Neuronal stem cell (in vitro differentiated cells): Measurements from ENCODE around the gene KRT75.

Source experiments
- DNase-seq: peaks from one replicate; pipeline ENCODE4 v3.0.0-alpha.2; 2013; ENCODE audit warnings: low spot score
- H2AFZ ChIP-seq: one replicate; pipeline ENCODE4 v1.6.1; 2013; ENCODE audit warnings: mild to moderate bottlenecking, low read length, inconsistent platforms
- H2AK5ac ChIP-seq: 2 replicates; pipeline ENCODE4 v1.6.1; 2013; ENCODE audit warnings: low read depth, mild to moderate bottlenecking, inconsistent platforms, low read length, moderate library complexity, mixed read lengths
- H2BK120ac ChIP-seq: 2 replicates; pipeline ENCODE4 v1.6.1; 2013; ENCODE audit warnings: low read depth, mild to moderate bottlenecking, inconsistent platforms, low read length, moderate library complexity, mixed read lengths
- H2BK12ac ChIP-seq: one replicate; pipeline ENCODE4 v1.6.1; 2013; ENCODE audit warnings: low read length, inconsistent platforms
- H2BK15ac ChIP-seq: 2 replicates; pipeline ENCODE4 v1.6.1; 2013; ENCODE audit warnings: mild to moderate bottlenecking, low read length, inconsistent platforms, mixed read lengths
- H2BK5ac ChIP-seq: one replicate; pipeline ENCODE4 v1.6.1; 2013; ENCODE audit warnings: inconsistent platforms, mild to moderate bottlenecking, low read length, moderate library complexity
- H3K14ac ChIP-seq: one replicate; pipeline ENCODE4 v1.6.1; 2013; ENCODE audit warnings: low read length, inconsistent platforms
- H3K18ac ChIP-seq: 2 replicates; pipeline ENCODE4 v1.6.1; 2013; ENCODE audit warnings: low read length, inconsistent platforms
- H3K23ac ChIP-seq: 2 replicates; pipeline ENCODE4 v1.6.1; 2013; ENCODE audit warnings: low read depth, mild to moderate bottlenecking, mixed read lengths, low read length, inconsistent platforms; ENCODE audit not compliant: poor library complexity
- H3K27ac ChIP-seq: replicated peaks from 3 replicates; pipeline ENCODE4 v1.5.1; 2013; ENCODE audit warnings: low read length, inconsistent platforms
- H3K27me3 ChIP-seq, 3 experiments: 2 replicates each; pipeline ENCODE4 v1.6.1; 2013; ENCODE audit warnings: low read length in 3 of 3, mild to moderate bottlenecking in 2 of 3, inconsistent platforms in 1 of 3, low read depth in 1 of 3, mixed read lengths in 1 of 3, moderate library complexity in 1 of 3; ENCODE audit not compliant: control insufficient read depth in 3 of 3, insufficient read depth in 3 of 3
- H3K36me3 ChIP-seq, 2 donors: replicated peaks in 1 of 2; 2 replicates each; pipeline ENCODE4 v1.6.1; 2013; ENCODE audit warnings: low read length in 2 of 2; ENCODE audit not compliant: control insufficient read depth in 2 of 2, insufficient read depth in 2 of 2
- H3K4ac ChIP-seq: 2 replicates; pipeline ENCODE4 v1.6.1; 2013; ENCODE audit warnings: inconsistent platforms, mild to moderate bottlenecking, low read length, moderate library complexity
- H3K4me1 ChIP-seq, 2 donors: 1 replicate in 1 of 2; 2 replicates in 1 of 2; pipeline ENCODE4 v1.6.1; 2013; ENCODE audit warnings: low read length in 2 of 2, low read depth in 1 of 2; ENCODE audit not compliant: control insufficient read depth in 2 of 2, insufficient read depth in 1 of 2
- H3K4me2 ChIP-seq: one replicate; pipeline ENCODE4 v1.6.1; 2013; ENCODE audit warnings: mild to moderate bottlenecking, low read length, inconsistent platforms; ENCODE audit not compliant: insufficient read depth, poor library complexity, severe bottlenecking
- H3K4me3 ChIP-seq, 2 donors: 2 replicates each; pipeline ENCODE4 v1.5.1; 2013; ENCODE audit warnings: low read length in 2 of 2, mild to moderate bottlenecking in 2 of 2, inconsistent platforms in 1 of 2, moderate library complexity in 1 of 2
- H3K79me1 ChIP-seq: one replicate; pipeline ENCODE4 v1.6.1; 2013; ENCODE audit warnings: low read depth, mild to moderate bottlenecking, inconsistent platforms, low read length, moderate library complexity
- H3K9ac ChIP-seq: one replicate; pipeline ENCODE4 v1.6.1; 2013; ENCODE audit warnings: mild to moderate bottlenecking, low read depth, low read length, inconsistent platforms; ENCODE audit not compliant: poor library complexity
- H3K9me3 ChIP-seq, 2 donors: replicated peaks in 1 of 2; 2 replicates each; pipeline versions ENCODE3 to v1.6.1; 2013; ENCODE audit warnings: low read length in 2 of 2, mild to moderate bottlenecking in 2 of 2, inconsistent platforms in 1 of 2, low read depth in 1 of 2, mixed read lengths in 1 of 2, moderate library complexity in 1 of 2; ENCODE audit not compliant: control insufficient read depth in 2 of 2, insufficient read depth in 1 of 2
- H4K8ac ChIP-seq: one replicate; pipeline ENCODE4 v1.6.1; 2013; ENCODE audit warnings: low read depth, mild to moderate bottlenecking, inconsistent platforms, low read length, moderate library complexity
- H4K91ac ChIP-seq: one replicate; pipeline ENCODE4 v1.6.1; 2013; ENCODE audit warnings: low read length, low read depth, mild to moderate bottlenecking, inconsistent platforms; ENCODE audit not compliant: poor library complexity
- WGBS, 2 donors: extraction: QIAGEN DNeasy Blood & Tissue Kit; methylation state at CpG; one replicate each; pipeline ENCODE4 v1.1.7; 2013; ENCODE audit warnings: missing lambda C conversion rate in 2 of 2, mixed read lengths in 1 of 2; ENCODE audit not compliant: insufficient read length in 2 of 2, insufficient replicate concordance in 1 of 2; ENCODE audit errors: extremely low coverage in 2 of 2; 5-methylcytosine and 5-hydroxymethylcytosine counted together

KRT75 gene

DNA sequence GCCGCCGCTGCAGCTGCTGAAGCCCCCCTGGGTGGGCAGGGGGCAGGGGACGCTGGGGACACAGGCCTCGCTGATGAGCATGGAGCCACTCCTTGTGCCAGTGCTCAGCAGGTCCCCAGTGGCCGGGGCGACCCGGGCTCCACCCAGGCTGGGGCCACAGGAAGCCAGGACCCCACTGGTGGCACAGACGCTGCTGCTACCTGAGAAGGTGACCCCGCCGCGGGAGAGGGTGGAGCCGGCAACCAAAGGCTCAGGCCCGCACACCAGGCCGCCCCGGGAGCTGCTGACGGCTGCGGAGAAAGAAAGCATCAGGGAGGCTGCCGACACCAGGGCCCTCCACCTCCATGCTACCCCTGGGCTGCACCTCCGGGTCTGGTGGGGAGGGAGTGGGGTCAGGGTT, 56.1 kb downstream of the KRT75 start:
- peak overlapping the region; percentile 24 for H2BK15ac ChIP-seq
- no peak overlapping the region for H2BK5ac ChIP-seq
- no peaks in the 10 kb centered on the region for H3K36me3 ChIP-seq
- no peak for DNase-seq
- no peak overlapping the region for H3K4me2 ChIP-seq
- no peak overlapping the region for H2BK12ac ChIP-seq
- WGBS, 2 donors, result no CpG with 5 or more reads among the region's 19 CpGs
- H4K91ac ChIP-seq, result no peak overlapping the region
- H3K18ac ChIP-seq, result peak overlapping the region; percentile 44
- H3K14ac ChIP-seq, result no peak overlapping the region
- H4K8ac ChIP-seq, result no peak overlapping the region
- H3K9me3 ChIP-seq, result no peaks in the 10 kb centered on the region
- peaks cover 0 to 5% (median 0%) of the 10 kb centered on the region in 3 experiments for H3K27me3 ChIP-seq
- H2BK120ac ChIP-seq, result no peak overlapping the region
- H3K4me3 ChIP-seq, result no peak overlapping the region
- no peaks in the 10 kb centered on the region for H3K4me1 ChIP-seq
- H2AK5ac ChIP-seq, result peak overlapping the region; percentile 38
- H3K9ac ChIP-seq, result no peak overlapping the region
- no peak overlapping the region for H3K23ac ChIP-seq
- no peak overlapping the region for H3K4ac ChIP-seq
- no peak overlapping the region for H3K27ac ChIP-seq
- no peak overlapping the region for H2AFZ ChIP-seq
- no peaks in the 10 kb centered on the region for H3K79me1 ChIP-seq

DNA sequence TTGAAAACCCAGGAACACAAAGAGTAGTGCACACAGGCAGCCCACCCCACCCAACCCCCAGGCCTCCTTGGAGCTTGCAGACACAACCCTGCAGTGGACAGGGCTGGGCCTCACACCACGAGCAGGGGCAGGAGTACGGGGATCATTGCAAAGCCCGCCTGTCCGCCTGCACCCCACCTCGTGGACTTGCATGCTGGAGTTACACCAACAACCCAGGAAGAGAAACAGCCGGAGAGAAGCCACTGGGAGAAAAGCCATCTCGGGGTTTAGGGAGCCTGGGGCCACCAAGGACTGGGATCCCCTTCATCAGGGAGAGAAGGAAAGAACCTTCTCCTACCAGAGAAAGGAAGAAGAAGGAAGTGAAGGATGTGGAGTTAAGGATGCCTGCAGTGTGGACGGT, 56.9 kb downstream of the KRT75 start:
- no peaks in the 10 kb centered on the region for H3K27me3 ChIP-seq
- H3K36me3 ChIP-seq, result no peaks in the 10 kb centered on the region
- H3K4ac ChIP-seq, result no peak overlapping the region
- no peaks in the 10 kb centered on the region for H3K9me3 ChIP-seq
- H3K4me3 ChIP-seq, result no peak overlapping the region
- H3K9ac ChIP-seq, result no peak overlapping the region
- H3K4me2 ChIP-seq, result no peak overlapping the region
- H3K4me1 ChIP-seq, result no peaks in the 10 kb centered on the region
- H2BK15ac ChIP-seq, result peak overlapping the region; percentile 42
- no peak overlapping the region for H2BK12ac ChIP-seq
- H2BK120ac ChIP-seq, result no peak overlapping the region
- no peak overlapping the region for H4K8ac ChIP-seq
- WGBS, 2 donors, result no CpG with 5 or more reads among the region's 8 CpGs
- no peak overlapping the region for H3K23ac ChIP-seq
- H3K27ac ChIP-seq, result no peak overlapping the region
- no peak overlapping the region for H2AFZ ChIP-seq
- H2BK5ac ChIP-seq, result no peak overlapping the region
- no peak overlapping the region for H3K18ac ChIP-seq
- no peak overlapping the region for H4K91ac ChIP-seq
- no peak overlapping the region for H3K14ac ChIP-seq
- DNase-seq, result no peak
- H2AK5ac ChIP-seq, result no peak overlapping the region
- H3K79me1 ChIP-seq, result no peaks in the 10 kb centered on the region
